Panc1 (cell line): ENCODE data around the gene WDR93.

Source experiments
- REST ChIP-seq, 2 experiments: IDR thresholded peaks; 2 replicates each; pipeline ENCODE4 v1.6.1; 2011 to 2012; ENCODE audit warnings: low read depth in 2 of 2, control low read depth in 1 of 2, low read length in 1 of 2, mild to moderate bottlenecking in 1 of 2, moderate library complexity in 1 of 2; ENCODE audit not compliant: insufficient read depth in 1 of 2
- SIN3A ChIP-seq: IDR thresholded peaks from 2 replicates; pipeline ENCODE4 v1.6.1; 2012; ENCODE audit warnings: low read depth, mild to moderate bottlenecking, low read length, moderate library complexity, borderline replicate concordance; ENCODE audit not compliant: insufficient read depth
- TCF7L2 ChIP-seq: IDR thresholded peaks from 2 replicates; pipeline ENCODE4 v1.6.1; 2011; ENCODE audit warnings: mild to moderate bottlenecking, low read depth, low read length, inconsistent platforms
- TF ChIP-seq, protein P1 (sequence below): fragments of 450-650 bp; IDR thresholded peaks from 2 replicates; pipeline ENCODE4 v1.5.1; 2017; ENCODE audit warnings: mild to moderate bottlenecking

GRCh38 chr15:89665449-89666181 is 25.0 kb upstream of the WDR93 start:
- TF ChIP-seq, protein P1, sequence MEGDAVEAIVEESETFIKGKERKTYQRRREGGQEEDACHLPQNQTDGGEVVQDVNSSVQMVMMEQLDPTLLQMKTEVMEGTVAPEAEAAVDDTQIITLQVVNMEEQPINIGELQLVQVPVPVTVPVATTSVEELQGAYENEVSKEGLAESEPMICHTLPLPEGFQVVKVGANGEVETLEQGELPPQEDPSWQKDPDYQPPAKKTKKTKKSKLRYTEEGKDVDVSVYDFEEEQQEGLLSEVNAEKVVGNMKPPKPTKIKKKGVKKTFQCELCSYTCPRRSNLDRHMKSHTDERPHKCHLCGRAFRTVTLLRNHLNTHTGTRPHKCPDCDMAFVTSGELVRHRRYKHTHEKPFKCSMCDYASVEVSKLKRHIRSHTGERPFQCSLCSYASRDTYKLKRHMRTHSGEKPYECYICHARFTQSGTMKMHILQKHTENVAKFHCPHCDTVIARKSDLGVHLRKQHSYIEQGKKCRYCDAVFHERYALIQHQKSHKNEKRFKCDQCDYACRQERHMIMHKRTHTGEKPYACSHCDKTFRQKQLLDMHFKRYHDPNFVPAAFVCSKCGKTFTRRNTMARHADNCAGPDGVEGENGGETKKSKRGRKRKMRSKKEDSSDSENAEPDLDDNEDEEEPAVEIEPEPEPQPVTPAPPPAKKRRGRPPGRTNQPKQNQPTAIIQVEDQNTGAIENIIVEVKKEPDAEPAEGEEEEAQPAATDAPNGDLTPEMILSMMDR, result no peak
- no peak for TF ChIP-seq SIN3A
- 0 out of 2 replicates have a peak, but pooled peaks have one; percentile 14 for TF ChIP-seq TCF7L2
- no peak for TF ChIP-seq REST (IDR thresholded peaks at IDR 0.05; ENCODE audit: insufficient read depth in 1 of 2, low read depth in 2 of 2, low read length in 1 of 2)
